Kidney tubule cell (primary cell): ENCODE measurements around the gene RNASEH2A.

Experiments
- DNase-seq: peaks from one replicate; pipeline ENCODE4 v3.0.0-alpha.2; 2018; ENCODE audit warnings: low spot score

The RNASEH2A gene

DNA sequence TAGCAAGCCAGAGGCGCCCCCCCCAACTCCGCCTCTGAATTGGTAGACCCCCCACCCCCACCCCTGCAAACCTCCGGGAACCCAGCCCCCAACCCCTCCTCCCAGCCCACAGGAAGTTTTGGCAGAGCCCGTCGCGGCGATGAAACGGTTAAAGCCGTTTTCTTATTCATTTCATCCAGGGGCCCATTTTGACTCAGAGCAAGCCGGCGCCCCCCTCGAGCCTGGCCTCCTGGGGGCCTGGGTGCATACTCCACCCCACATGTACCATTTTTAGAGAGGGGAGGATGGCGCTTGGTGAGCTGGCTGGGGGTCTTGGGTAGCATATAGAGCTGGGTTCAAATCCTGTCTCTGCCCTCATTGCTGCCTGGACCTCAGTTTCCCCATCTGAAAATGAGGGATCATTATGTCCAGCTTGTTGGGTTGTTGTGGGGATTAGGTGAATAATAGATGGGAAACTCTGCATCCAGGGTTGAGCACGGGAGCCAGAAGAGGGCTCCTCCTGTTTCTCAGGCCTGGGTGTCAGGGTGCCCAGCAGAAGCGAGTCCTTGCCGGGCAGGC lies 23.0 kb upstream of the RNASEH2A start:
- DNase-seq, result peak; percentile 51

DNA sequence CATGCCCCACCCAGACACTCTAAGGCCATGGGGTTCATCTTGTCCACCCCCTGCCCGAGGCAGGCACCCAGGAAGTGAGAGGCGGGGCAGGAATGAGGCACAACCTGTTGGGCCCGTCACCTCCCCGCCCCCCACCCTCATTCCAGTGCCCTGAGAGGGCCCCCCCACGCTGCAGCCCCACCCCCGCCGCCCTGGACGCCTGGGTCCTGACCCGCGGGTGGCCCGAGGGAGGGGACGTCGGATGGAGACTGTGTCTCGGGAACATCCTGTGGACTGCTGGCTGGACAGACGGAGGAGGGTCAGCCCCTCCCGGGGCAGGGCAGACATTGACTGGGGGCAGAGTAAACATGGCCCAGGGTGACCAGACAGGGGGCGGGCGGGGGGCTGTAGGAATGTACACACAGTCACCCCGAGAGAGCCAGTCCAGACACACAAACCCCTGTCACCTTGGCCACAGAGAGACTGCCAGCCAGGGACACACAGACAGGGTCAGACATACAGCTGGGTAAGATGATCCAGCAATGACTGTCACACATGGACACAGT lies 22.5 kb upstream of the RNASEH2A start:
- DNase-seq, result peak; percentile 79

DNA sequence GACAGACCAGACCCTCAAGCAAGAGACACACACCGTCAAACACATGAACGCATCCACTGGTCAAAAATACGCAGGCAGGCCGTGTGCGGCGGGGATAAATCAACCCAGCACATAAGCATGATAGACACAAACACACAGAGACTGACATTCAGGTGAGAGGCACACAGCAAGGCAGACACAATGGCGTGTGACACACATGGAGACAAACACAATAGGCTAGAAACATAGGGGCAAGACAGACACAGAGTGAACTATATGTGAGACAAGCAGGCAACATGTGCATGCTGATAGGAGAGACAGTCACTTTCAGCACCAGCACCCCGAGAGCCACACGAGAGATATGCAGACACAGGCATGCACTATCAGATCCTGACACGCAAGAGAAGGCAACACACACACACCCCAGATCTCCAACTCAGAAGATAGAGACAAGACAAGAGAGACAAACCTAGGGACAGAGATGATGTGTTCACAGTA lies 22.0 kb upstream of the RNASEH2A start:
- DNase-seq, result no peak

- DNase-seq, result peak; percentile 24
Observed at GRCh38 chr19:12784871-12785430, 21.4 kb upstream of the RNASEH2A start.

GRCh38 chr19:12785431-12786031 lies 20.9 kb upstream of the RNASEH2A start:
- DNase-seq, result no peak

DNA sequence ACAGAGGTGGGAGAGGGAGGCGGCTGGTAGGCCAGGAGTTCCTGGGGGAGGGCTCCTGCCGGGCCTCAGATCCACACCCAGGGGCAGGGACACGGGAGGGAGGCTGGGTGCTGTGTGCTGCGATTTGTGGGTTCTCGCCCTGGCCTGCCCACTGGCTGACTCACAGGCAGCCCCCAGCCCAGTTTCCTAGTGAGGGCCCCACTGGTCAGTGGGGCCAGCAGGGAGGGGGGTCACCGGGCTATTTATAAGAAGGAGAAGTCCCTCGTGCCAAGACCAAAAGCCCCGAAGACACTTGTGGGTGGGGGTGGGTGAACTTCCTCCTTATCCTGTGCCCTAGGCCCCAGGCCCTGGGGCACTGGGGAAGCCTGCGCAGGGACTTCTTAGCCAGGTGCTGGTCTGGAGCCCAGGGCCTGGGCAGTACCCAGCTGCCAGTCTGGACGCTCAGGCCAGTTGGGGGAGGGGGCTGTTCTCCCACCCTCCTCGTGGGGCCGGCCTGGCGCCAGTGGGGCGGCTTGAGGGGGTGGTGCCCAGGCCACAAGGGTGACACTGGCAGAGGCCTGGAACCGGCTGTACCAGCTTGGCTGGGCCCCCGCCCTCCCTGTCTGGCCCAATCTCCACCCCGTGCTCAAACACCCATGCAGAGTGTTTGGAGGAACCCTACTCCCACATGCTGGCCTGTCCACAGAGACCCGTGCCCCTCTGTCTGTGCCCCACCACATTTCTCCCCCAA lies 20.1 kb upstream of the RNASEH2A start:
- peak; percentile 29 for DNase-seq

DNA sequence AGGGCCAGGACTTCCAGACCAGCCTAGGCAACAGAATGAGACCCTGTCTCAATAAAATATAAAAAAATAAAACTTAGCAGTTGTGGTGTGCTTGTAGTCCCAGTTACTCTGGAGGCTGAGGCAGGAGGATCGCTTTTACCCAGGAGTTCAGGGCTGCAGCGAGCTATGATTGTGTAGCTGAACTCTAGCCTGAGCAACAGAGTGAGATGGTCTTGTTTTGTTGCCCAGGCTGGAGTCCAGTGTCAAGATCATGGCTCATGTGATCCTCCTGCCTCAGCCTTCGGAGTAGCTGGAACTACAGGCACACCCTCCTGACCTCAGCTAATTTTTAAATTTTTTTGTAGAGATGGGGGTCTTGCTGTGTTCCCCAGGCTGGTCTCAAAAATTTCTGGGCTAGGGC lies 19.4 kb upstream of the RNASEH2A start:
- DNase-seq, result no peak

- DNase-seq, result no peak
Observed at GRCh38 chr19:12787458-12787857, 18.9 kb upstream of the RNASEH2A start.

GRCh38 chr19:12788042-12788681 lies 18.2 kb upstream of the RNASEH2A start:
- no peak for DNase-seq

DNA sequence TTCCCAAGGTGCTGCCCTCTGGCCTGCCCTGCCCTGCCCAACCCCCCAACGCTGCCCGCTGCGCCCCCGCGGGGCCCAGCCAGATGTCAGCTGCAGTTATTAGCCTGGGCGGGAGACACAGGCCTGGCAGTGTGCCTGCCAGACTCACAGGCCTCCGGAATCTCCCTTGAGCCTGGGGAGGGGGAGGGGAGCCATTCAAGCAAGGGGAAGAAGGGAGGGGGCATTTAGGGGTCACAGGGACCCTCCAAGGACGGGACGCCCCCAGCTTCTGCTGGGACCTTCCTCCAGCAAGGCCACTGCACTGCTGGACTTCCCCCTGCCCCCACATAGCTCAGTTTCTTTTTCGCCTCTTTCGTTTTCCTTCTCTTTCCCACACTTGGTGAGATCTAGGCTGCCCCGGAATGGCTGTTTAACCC lies 17.7 kb upstream of the RNASEH2A start:
- peak; percentile 76 for DNase-seq

DNA sequence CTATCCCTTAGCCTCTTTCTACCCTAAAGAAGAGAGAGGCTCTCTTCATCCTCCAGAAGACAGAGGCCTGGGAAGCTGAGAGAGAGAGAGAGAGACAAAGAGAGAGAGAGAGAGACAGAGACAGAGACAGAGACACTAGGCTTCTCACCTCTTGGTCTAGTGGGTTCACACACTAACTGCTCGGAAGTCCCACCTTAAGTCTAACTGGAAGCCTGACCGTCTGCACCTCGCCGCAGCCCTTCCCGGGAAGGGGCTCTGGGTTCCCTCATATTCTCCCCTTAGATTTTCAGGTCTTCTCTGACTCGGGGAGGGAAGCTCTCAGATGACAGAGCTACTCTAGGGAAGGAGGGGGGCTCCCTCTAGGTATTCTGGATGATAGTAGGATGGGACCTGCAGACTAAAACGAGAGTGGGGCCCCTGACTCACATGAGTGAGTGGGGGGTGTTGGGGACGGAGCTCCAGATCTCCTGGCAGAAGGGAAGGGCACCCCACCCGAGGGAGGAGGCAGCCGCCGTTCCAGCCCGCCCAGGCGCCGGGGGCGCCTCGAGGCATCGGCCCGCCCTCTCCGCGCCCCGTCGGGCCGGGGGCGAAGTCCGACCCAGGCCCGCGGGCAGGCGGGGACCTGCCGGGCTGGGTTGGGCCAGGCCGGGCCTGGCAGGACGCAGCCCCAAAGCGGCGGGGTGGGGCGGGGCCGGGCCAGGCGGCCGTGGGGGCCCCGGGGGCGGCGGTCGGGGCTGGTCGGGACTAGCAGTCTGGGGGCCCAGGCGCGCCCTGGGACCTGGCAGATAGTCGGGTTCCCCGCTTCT lies 17.1 kb upstream of the RNASEH2A start:
- DNase-seq, result peak; percentile 61

DNA sequence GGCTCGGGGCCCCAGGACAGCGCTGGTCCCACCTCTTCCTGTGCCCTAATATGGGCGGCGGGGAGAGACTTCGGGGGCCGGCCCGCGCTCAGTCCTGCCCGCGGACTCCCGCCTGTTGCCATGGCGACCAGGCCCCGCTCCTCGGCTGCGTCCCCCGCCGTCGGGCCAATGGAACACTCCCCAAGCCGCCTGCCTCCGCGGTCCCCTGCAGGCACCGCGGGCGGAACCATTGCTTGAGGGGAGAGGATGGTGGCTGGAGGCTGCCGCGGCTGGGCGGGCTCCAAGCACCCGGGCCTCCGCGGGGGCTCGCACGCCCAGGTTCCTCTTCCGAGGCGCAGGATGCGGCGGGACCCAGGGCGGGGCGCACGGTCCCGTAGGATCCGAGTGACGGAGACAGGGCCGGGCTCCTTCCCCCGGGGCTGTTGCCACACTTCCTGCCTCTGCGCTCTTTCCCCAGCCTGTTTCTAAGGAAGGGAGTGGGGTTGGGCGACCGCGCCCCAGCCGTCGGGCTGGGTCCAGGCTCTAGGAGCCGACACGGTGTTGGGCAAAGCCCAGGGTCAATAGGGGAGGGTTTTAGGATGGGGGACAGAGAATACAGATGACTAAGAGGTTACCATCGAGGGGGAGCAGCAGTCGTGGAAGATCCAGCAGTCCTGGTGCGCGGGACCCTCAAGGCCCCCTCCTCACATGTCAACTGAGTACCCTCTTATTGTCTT lies 16.3 kb upstream of the RNASEH2A start:
- DNase-seq, result peak; percentile 97

GRCh38 chr19:12790628-12791344 lies 15.6 kb upstream of the RNASEH2A start:
- DNase-seq, result no peak

- DNase-seq, result peak; percentile 97
Observed at GRCh38 chr19:12791345-12792050, 14.9 kb upstream of the RNASEH2A start, which contains the start of gene JUNB. TSS of gene JUNB (plus strand) at chr19:12791486. CDS start at chr19:12791772, 286 bp downstream.

DNA sequence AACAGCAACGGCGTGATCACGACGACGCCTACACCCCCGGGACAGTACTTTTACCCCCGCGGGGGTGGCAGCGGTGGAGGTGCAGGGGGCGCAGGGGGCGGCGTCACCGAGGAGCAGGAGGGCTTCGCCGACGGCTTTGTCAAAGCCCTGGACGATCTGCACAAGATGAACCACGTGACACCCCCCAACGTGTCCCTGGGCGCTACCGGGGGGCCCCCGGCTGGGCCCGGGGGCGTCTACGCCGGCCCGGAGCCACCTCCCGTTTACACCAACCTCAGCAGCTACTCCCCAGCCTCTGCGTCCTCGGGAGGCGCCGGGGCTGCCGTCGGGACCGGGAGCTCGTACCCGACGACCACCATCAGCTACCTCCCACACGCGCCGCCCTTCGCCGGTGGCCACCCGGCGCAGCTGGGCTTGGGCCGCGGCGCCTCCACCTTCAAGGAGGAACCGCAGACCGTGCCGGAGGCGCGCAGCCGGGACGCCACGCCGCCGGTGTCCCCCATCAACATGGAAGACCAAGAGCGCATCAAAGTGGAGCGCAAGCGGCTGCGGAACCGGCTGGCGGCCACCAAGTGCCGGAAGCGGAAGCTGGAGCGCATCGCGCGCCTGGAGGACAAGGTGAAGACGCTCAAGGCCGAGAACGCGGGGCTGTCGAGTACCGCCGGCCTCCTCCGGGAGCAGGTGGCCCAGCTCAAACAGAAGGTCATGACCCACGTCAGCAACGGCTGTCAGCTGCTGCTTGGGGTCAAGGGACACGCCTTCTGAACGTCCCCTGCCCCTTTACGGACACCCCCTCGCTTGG lies 14.1 kb upstream of the RNASEH2A start:
- DNase-seq, result peak; percentile 76

DNA sequence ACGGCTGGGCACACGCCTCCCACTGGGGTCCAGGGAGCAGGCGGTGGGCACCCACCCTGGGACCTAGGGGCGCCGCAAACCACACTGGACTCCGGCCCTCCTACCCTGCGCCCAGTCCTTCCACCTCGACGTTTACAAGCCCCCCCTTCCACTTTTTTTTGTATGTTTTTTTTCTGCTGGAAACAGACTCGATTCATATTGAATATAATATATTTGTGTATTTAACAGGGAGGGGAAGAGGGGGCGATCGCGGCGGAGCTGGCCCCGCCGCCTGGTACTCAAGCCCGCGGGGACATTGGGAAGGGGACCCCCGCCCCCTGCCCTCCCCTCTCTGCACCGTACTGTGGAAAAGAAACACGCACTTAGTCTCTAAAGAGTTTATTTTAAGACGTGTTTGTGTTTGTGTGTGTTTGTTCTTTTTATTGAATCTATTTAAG lies 13.5 kb upstream of the RNASEH2A start:
- DNase-seq, result no peak

- peak; percentile 98 for DNase-seq
Observed at GRCh38 chr19:12793290-12794195, 12.8 kb upstream of the RNASEH2A start.
